GM12878 (cell line): ENCODE data around the gene NCLN.

ENCODE experiments used
- POLR2A ChIP-seq: IDR thresholded peaks from 2 replicates; pipeline ENCODE4 v1.6.1; 2011; ENCODE audit warnings: low read depth, mild to moderate bottlenecking, low read length
- POLR2AphosphoS5 ChIP-seq: IDR thresholded peaks from 2 replicates; pipeline ENCODE4 v1.6.1; 2011; ENCODE audit warnings: mild to moderate bottlenecking, low read length, inconsistent platforms
- RELA ChIP-seq: fragments of 450-650 bp; IDR thresholded peaks from 2 replicates; pipeline ENCODE4 v1.8.0; 2014; ENCODE audit warnings: borderline replicate concordance; ENCODE audit not compliant: partially characterized antibody
- SKIL ChIP-seq: fragments of 450-650 bp; IDR thresholded peaks from 2 replicates; pipeline ENCODE4 v1.6.1; 2017; ENCODE audit warnings: mild to moderate bottlenecking, low read depth, inconsistent platforms; ENCODE audit not compliant: poor library complexity, severe bottlenecking
- TF ChIP-seq, protein P1 (sequence below): IDR thresholded peaks from 2 replicates; pipeline ENCODE4 v1.6.1; 2012; ENCODE audit warnings: low read depth, low read length, improper control_type of control experiment
- TF ChIP-seq, protein P2 (sequence below), 3 experiments: IDR thresholded peaks in 2 of 3; conservative IDR thresholded peaks in 1 of 3; 2 replicates each; pipeline ENCODE4 v1.5.1; 2011; ENCODE audit warnings: low read depth in 3 of 3, low read length in 3 of 3, mild to moderate bottlenecking in 3 of 3, control low read depth in 2 of 3, moderate library complexity in 2 of 3, inconsistent platforms in 1 of 3, mixed read lengths in 1 of 3; ENCODE audit not compliant: control insufficient read depth in 2 of 3, insufficient read depth in 1 of 3; ENCODE audit errors: extremely low read depth in 1 of 3

GRCh38 chr19:3160219-3160618 lies 25.5 kb upstream of the NCLN start:
- TF ChIP-seq RELA (no peak), POLR2A (no peak), SKIL (no peak), POLR2AphosphoS5 (no peak)
- TF ChIP-seq, protein P1, sequence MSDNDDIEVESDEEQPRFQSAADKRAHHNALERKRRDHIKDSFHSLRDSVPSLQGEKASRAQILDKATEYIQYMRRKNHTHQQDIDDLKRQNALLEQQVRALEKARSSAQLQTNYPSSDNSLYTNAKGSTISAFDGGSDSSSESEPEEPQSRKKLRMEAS: no peak
- TF ChIP-seq, protein P2, sequence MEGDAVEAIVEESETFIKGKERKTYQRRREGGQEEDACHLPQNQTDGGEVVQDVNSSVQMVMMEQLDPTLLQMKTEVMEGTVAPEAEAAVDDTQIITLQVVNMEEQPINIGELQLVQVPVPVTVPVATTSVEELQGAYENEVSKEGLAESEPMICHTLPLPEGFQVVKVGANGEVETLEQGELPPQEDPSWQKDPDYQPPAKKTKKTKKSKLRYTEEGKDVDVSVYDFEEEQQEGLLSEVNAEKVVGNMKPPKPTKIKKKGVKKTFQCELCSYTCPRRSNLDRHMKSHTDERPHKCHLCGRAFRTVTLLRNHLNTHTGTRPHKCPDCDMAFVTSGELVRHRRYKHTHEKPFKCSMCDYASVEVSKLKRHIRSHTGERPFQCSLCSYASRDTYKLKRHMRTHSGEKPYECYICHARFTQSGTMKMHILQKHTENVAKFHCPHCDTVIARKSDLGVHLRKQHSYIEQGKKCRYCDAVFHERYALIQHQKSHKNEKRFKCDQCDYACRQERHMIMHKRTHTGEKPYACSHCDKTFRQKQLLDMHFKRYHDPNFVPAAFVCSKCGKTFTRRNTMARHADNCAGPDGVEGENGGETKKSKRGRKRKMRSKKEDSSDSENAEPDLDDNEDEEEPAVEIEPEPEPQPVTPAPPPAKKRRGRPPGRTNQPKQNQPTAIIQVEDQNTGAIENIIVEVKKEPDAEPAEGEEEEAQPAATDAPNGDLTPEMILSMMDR (IDR thresholded peaks at IDR 0.05 in 2 of 3, conservative IDR thresholded peaks at IDR 0.05 in 1 of 3; ENCODE audit: control insufficient read depth in 2 of 3, extremely low read depth in 1 of 3, insufficient read depth in 1 of 3, low read depth in 3 of 3, low read length in 3 of 3): no peak
